Activated CD4-positive, CD25-positive, alpha-beta regulatory T cell (primary cell): Measurements from ENCODE around the gene ZNF479.
"Not testable (repeated sequence)": the region's sequence is repeated elsewhere in the genome, so short reads cannot be mapped to it uniquely, and the experiment has no call there.

Experiments
- DNase-seq, 4 experiments: peaks; one replicate each; lab custom pipeline; 2025; lab: John Stamatoyannopoulos, UW

ZNF479 gene

GRCh38 chr7:57132336-57132735, at the start of gene ZNF479:
Gene ZNF479, minus strand, starts transcription at chr7:57132436. Its CDS starts 112 bp downstream, at chr7:57132324.
- DNase-seq: not testable (repeated sequence)

- DNase-seq: no peak
Observed at GRCh38 chr7:57182031-57182430, 49.8 kb upstream of the ZNF479 start.

- DNase-seq: no peak
Observed at GRCh38 chr7:57181281-57181680, 49.0 kb upstream of the ZNF479 start.

- DNase-seq: no peak
Observed at GRCh38 chr7:57179776-57180415, 47.7 kb upstream of the ZNF479 start.

- DNase-seq: no peak
Observed at GRCh38 chr7:57178768-57179139, 46.5 kb upstream of the ZNF479 start.

- DNase-seq: no peak
Observed at GRCh38 chr7:57177856-57178767, 45.9 kb upstream of the ZNF479 start.

GRCh38 chr7:57176928-57177635, 44.8 kb upstream of the ZNF479 start:
- DNase-seq: no peak

- no peak for DNase-seq
Observed at GRCh38 chr7:57165285-57165899, 33.2 kb upstream of the ZNF479 start.

- not testable (repeated sequence) for DNase-seq
Observed at GRCh38 chr7:57120123-57120784, 12.0 kb downstream of the ZNF479 start.
